Keratinocyte (primary cell): ENCODE measurements around the gene TRAPPC14. TPM values are rescaled to one million over a fixed set of nuclear protein-coding genes. Genes with fewer than 3 reads are reported as not detected.
"Not testable (repeated sequence)": the region's sequence is repeated elsewhere in the genome, so short reads cannot be mapped to it uniquely, and the experiment has no call there.

Experiments used
- DNase-seq: peaks from one replicate; pipeline ENCODE4 v3.0.0-alpha.2; 2011; ENCODE audit warnings: low read depth, missing footprints, low spot score
- FAIRE-seq: peaks from 2 replicates; lab custom pipeline; 2011; peaks lifted over from hg19 to GRCh38; lab: Jason Lieb, UNC
- H2AFZ ChIP-seq: 2 replicates; pipeline ENCODE4 v1.6.0; 2012; ENCODE audit warnings: low read length, control low read depth, inconsistent platforms; ENCODE audit not compliant: control insufficient read depth
- H3K27ac ChIP-seq: 2 replicates; pipeline ENCODE4 v1.5.1; 2011; ENCODE audit warnings: low read length; ENCODE audit not compliant: control insufficient read depth, insufficient read depth
- H3K27me3 ChIP-seq: 3 replicates; pipeline ENCODE4 v1.6.0; 2011; ENCODE audit warnings: low read length; ENCODE audit not compliant: control insufficient read depth, insufficient read depth; ENCODE audit errors: extremely low read depth
- H3K36me3 ChIP-seq, 2 experiments: 2 replicates in 1 of 2; 3 replicates in 1 of 2; pipeline ENCODE4 v1.5.1; 2011; ENCODE audit warnings: low read length in 2 of 2, mild to moderate bottlenecking in 1 of 2; ENCODE audit not compliant: control insufficient read depth in 2 of 2, insufficient read depth in 2 of 2; ENCODE audit errors: extremely low read depth in 1 of 2
- H3K4me1 ChIP-seq: 3 replicates; pipeline ENCODE4 v1.5.1; 2011; ENCODE audit warnings: low read length; ENCODE audit not compliant: control insufficient read depth, insufficient read depth; ENCODE audit errors: extremely low read depth
- H3K4me2 ChIP-seq: 3 replicates; pipeline ENCODE4 v1.6.0; 2011; ENCODE audit warnings: low read depth, low read length; ENCODE audit not compliant: control insufficient read depth, insufficient read depth; ENCODE audit errors: extremely low read depth
- H3K4me3 ChIP-seq, 3 experiments: fragments of 200-600 bp in 1 of 3; sonication (generic) in 1 of 3; 2 replicates in 2 of 3; 3 replicates in 1 of 3; pipeline ENCODE4 v1.5.1; 2011 to 2016; ENCODE audit warnings: low read length in 3 of 3, mild to moderate bottlenecking in 3 of 3, control low read depth in 2 of 3, inconsistent platforms in 1 of 3, low read depth in 1 of 3, mixed read lengths in 1 of 3, mixed run types in 1 of 3, moderate library complexity in 1 of 3; ENCODE audit not compliant: control insufficient read depth in 2 of 3, insufficient read depth in 2 of 3; ENCODE audit errors: extremely low read depth in 1 of 3
- H3K79me2 ChIP-seq: 2 replicates; pipeline ENCODE4 v1.6.0; 2012; ENCODE audit warnings: low read length; ENCODE audit not compliant: control insufficient read depth, insufficient read depth
- H3K9ac ChIP-seq: 3 replicates; pipeline ENCODE4 v1.6.0; 2011; ENCODE audit warnings: low read length; ENCODE audit not compliant: control insufficient read depth, insufficient read depth; ENCODE audit errors: extremely low read depth
- H3K9me1 ChIP-seq: 3 replicates; pipeline ENCODE4 v1.6.0; 2011; ENCODE audit warnings: low read length; ENCODE audit not compliant: control insufficient read depth, insufficient read depth; ENCODE audit errors: extremely low read depth
- H3K9me3 ChIP-seq: 2 replicates; pipeline ENCODE4 v1.5.1; 2012; ENCODE audit warnings: low read depth, low read length; ENCODE audit not compliant: control insufficient read depth
- H4K20me1 ChIP-seq: 3 replicates; pipeline ENCODE4 v1.6.0; 2011; ENCODE audit warnings: low read length; ENCODE audit not compliant: control insufficient read depth, insufficient read depth; ENCODE audit errors: extremely low read depth
- CTCF ChIP-seq, 3 experiments: IDR thresholded peaks in 1 of 3; conservative IDR thresholded peaks in 1 of 3; optimal IDR thresholded peaks in 1 of 3; 2 replicates in 2 of 3; 3 replicates in 1 of 3; pipeline versions ENCODE3 to v1.5.1; 2011; ENCODE audit warnings: low read length in 3 of 3, mild to moderate bottlenecking in 3 of 3, moderate library complexity in 2 of 3, control low read depth in 1 of 3, inconsistent platforms in 1 of 3; ENCODE audit not compliant: insufficient read depth in 2 of 3; ENCODE audit errors: extremely low read depth in 1 of 3
- EZH2 ChIP-seq: IDR thresholded peaks from one replicate; pipeline ENCODE4 v1.6.1; 2012; ENCODE audit warnings: inconsistent platforms, mild to moderate bottlenecking, low read length, moderate library complexity
- dilution Hi-C: fragments of 300-500 bp; cut with MboI; formaldehyde crosslinking; loops from one replicate; pipeline ENCODE4 v1.7.0; 2020; ENCODE audit warnings: low sequenced_read_pairs; ENCODE audit not compliant: extremely low pct_ligation_motif_present
- polyA plus RNA-seq, 5 experiments: library from polyadenylated mRNA; depleted of rRNA in 3 of 5; stranded (reverse) in 3 of 5; stranded (forward) in 1 of 5; unstranded in 1 of 5; fragments of >200 nt; gene quantifications; 1 replicate in 1 of 5; 2 replicates in 3 of 5; 3 replicates in 1 of 5; pipeline versions ENCODE4 v1.2.1 to v1.2.3, GENCODE V29; 2011 to 2012; ENCODE audit warnings: missing spikeins in 2 of 5, low read depth in 1 of 5, low replicate concordance in 1 of 5

The TRAPPC14 gene
- polyA plus RNA-seq, 1 donor (not counting 4 experiments of a cell fraction or from before 2014, with no cell fraction given) = 4.7 TPM

- H4K20me1 ChIP-seq = no peaks in the 10 kb centered on the region
- no peak overlapping the region for H3K9ac ChIP-seq
- no peaks in the 10 kb centered on the region for H3K9me3 ChIP-seq
- H3K4me2 ChIP-seq = no peak overlapping the region
- H3K36me3 ChIP-seq = no peaks in the 10 kb centered on the region
- TF ChIP-seq EZH2 (no peak), CTCF (optimal IDR thresholded peaks at IDR 0.05 in 1 of 3, IDR thresholded peaks at IDR 0.05 in 1 of 3, conservative IDR thresholded peaks at IDR 0.05 in 1 of 3; ENCODE audit: extremely low read depth in 1 of 3, insufficient read depth in 2 of 3, low read length in 3 of 3) (no peak)
- H3K27me3 ChIP-seq = peaks cover 21% of the 10 kb centered on the region
- no peaks in the 10 kb centered on the region for H3K4me1 ChIP-seq
- H3K9me1 ChIP-seq = no peaks in the 10 kb centered on the region
- H2AFZ ChIP-seq = no peak overlapping the region
- no peaks in the 10 kb centered on the region for H3K79me2 ChIP-seq
- DNase-seq (no peak), FAIRE-seq (no peak)
- no peak overlapping the region for H3K4me3 ChIP-seq
- dilution Hi-C loops = no loop called here
- H3K27ac ChIP-seq = no peak overlapping the region
Measured at GRCh38 chr7:100200693-100201092, 42.2 kb upstream of the TRAPPC14 start.

- Histone ChIP-seq H3K27ac (no peak overlapping the region), H3K9me3 (no peaks in the 10 kb centered on the region), H3K9ac (no peak overlapping the region), H3K27me3 (peaks cover 21% of the 10 kb centered on the region), H3K4me2 (no peak overlapping the region), H3K4me1 (no peaks in the 10 kb centered on the region), H3K4me3 (no peak overlapping the region), H2AFZ (no peak overlapping the region), H3K9me1 (no peaks in the 10 kb centered on the region), H3K36me3 (no peaks in the 10 kb centered on the region), H3K79me2 (no peaks in the 10 kb centered on the region), H4K20me1 (no peaks in the 10 kb centered on the region)
- TF ChIP-seq EZH2 = no peak
- no peak for TF ChIP-seq CTCF (optimal IDR thresholded peaks at IDR 0.05 in 1 of 3, IDR thresholded peaks at IDR 0.05 in 1 of 3, conservative IDR thresholded peaks at IDR 0.05 in 1 of 3; ENCODE audit: extremely low read depth in 1 of 3, insufficient read depth in 2 of 3, low read length in 3 of 3)
- FAIRE-seq (no peak), DNase-seq (no peak)
- dilution Hi-C loops = no loop called here
Measured at GRCh38 chr7:100198266-100198665, 39.7 kb upstream of the TRAPPC14 start.

- DNase-seq, H3K27me3 ChIP-seq, H3K9me3 ChIP-seq, H3K4me1 ChIP-seq, H4K20me1 ChIP-seq, H3K9ac ChIP-seq, H3K4me2 ChIP-seq, H3K9me1 ChIP-seq, FAIRE-seq, H3K4me3 ChIP-seq, dilution Hi-C loops, H3K27ac ChIP-seq, H3K79me2 ChIP-seq, H2AFZ ChIP-seq, H3K36me3 ChIP-seq: not testable (repeated sequence)
Measured at GRCh38 chr7:100195901-100196322, 37.4 kb upstream of the TRAPPC14 start.
